HG02798 (cell line): ENCODE data around the gene MB21D2.
"Not testable (repeated sequence)": the region's sequence is repeated elsewhere in the genome, so short reads cannot be mapped to it uniquely, and the experiment has no call there.

Experiments used
- ATAC-seq: cut with Tn5 transposase; IDR thresholded peaks from one replicate; pipeline ENCODE4 v1.9.1; 2021; ENCODE audit warnings: mild to moderate bottlenecking; ENCODE audit not compliant: unreplicated experiment, poor library complexity

The MB21D2 gene

DNA sequence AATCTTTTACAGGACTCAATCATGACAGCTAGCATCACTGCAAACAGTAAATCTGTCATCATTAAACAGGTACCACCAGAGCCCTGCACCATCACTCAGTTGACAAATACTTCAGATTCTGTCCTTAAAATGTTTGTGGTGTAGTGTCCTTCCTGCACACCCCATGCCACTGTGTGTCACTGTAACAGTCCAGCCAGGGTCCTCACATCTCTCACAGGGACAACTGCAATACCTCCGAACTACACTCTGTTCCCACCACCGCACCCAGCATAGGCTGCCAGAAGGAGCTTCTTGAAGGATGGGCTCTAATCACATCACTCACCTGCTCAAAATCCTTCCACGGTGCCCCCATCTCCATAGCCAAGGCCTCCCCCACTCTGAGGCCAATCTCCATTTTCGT lies 100.2 kb downstream of the MB21D2 start:
- ATAC-seq, result no peak

DNA sequence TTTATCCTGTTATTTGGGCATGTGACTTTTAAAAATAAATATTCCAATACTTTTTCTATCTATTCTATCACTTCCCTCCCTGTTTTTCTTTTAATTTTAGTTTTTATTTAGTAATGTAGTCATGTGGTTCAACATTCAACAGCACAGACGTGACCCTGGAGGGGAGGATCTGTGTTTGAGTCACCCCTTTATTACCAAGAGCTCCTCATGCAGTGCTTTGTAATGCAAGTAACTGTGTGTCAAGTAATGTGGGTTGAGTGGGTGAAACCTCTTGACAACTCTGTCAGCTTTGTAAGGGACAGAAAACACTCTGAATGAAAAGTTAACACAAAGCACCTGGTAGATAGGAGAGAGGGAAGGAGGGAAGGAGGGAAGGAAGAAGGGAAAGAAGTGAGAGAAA lies 100.6 kb downstream of the MB21D2 start:
- peak; percentile 56 for ATAC-seq

DNA sequence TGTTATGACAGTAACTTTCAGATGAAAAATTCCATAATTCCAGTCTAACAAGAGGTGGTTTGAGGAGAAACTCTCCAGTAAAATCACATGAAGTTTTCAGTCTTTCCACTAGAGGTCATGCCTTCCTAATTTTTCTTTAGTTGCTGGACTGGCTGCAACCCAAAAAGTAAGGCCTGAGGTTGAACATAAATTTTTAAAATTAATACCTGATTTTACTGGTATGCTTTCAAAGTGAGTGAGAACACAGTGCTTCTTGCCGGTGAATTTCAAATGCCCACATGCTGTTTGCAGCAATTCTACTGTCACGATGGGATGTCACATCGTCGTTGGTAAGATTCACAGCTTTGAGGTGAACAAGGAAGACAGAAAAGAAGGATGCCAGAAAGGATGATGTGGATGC lies 101.3 kb downstream of the MB21D2 start:
- no peak for ATAC-seq

DNA sequence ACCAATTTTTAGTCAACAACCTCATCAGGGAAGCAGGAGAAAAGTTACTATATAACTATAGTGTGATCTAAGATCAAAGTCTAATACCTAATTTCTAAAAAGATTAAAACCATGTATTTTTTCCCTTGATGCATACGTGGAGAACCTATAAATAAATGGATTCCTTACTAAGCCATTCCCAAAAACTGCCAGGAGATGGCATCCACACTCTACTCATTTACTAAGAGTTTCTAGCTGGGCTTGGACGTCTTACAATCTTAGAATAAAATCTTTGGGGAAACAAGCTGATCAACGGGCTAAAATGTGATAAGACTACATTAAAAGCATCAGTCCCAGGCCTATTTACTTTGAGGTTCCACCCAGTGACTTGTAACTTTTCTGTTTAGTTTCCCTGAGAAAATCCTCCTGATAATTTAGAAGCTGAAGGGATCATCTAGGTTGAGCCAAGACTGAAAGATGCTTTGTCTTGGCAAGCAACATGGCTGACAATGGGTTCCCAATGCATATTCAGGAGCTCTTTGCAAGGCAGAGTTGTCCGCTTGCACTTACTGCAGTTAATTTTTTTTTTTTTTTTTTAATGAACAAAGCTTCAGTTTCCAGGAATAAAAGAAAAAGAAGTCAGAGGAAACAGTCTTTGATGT lies 104.8 kb downstream of the MB21D2 start:
- no peak for ATAC-seq

DNA sequence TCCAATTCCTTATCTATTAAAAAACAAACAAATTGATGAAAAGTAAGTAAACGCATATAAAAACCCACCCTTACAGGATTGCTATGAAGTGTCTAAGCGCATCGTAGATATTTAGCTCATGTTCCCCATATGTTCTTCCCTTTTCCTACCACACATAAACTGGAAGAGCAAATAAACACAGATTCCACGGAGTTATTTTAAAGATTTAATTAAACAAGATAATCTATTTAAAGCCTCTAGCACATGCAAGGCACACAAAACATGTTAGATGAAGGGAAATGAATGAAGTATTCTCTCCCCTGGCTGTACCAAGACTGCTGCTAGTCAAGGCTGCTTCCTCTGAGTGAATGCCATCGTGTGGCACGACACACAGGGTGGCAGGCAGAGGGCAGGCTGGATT lies 111.9 kb downstream of the MB21D2 start:
- no peak for ATAC-seq

DNA sequence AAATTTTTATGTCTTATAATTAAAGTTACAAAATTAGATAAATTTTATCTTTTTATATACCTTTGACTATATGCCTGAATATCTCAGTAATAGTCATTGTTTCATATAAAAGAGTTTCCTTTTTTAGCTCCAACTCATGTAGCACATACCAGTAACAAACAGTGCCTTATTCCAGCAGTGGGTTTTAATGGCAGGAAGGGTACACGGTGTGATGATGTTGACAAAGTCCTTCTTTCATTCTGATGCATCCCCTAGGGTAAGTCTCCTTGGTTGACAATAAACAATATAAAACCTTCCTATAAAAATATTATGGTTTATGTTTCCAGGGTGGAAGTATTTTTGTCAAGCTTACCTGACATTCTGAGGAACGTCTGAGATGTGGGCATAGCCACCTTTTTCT lies 113.2 kb downstream of the MB21D2 start:
- no peak for ATAC-seq

DNA sequence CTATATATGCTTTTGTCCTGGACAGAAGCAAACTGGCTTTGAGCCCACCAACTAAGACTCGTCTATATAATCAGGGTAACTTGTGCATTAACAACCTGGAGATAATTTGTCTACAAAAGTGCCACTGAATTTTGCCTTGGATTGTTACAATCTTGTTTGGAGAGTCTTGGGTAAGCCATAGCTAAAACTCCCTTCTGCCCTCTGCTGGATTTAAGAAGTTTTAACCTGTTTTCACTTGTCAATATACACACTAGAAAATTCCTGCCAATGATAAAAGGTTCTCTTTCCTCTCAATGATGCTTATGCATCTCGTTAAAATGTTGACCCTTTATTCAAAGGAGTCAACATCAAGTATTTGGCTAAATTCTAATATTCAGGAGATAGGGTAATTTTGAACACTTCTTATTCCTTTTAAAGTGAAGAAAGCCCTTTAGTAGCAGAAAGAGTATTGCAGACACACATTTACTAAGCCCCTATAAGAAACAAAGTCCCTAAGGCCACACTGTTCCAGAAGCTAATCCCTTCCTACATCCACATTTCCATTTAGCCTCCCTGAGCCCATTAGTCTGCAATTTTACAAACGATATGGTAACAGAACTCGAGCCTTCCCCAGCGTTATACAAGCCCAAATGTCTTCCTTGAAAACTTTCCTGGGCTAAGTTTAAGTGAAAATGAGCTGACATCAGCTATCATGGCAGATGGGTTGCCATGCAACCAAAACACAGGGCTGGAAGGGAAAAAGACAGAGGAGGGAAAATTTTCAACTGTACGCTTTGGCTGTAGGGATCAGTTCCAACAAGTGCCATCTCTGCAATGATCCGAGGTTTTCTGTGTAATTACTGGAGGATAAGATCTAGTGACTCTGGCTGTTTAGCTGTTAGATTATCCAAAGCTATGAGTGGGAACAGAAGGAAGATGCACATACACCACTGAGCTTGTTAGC lies 114.4 kb downstream of the MB21D2 start:
- peak; percentile 70 for ATAC-seq

DNA sequence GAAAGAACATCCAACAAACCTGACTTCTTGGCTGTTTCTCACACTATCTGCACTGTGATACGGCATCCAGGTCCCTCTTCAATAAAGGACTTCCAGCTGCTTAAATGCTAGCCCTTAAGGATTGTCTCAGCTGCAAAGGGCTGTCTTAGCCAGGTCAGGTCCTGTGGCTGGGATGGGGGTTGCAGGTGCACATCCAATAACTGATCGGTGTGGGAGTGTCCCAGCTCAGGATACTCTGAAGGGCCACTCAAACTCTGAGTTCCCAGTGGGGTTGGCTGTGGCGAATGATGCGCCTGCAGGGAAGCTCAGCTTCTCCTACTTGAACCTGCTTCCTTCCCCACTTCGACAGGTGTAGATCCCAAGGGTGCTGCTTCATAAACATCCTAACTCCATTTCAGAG lies 115.7 kb downstream of the MB21D2 start:
- no peak for ATAC-seq

DNA sequence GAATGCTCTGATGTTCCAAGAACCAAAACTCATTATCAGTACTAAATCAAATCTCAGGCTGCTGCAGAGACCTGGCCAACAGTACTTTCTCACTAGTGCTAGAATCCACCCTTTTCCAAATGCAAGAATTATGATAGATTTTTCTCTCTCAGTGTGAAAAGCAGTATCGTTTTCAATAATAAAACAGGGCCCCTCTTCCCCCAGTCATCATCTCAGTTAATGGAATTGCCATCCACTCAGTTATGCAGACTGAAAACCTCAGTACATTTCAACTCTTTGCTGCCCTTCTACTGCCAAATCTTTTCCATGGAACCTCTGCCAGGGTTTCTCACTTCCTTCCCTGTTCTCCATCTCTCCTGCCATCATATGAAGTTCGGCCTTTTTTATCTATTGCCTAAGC lies 117.9 kb downstream of the MB21D2 start:
- ATAC-seq, result no peak

DNA sequence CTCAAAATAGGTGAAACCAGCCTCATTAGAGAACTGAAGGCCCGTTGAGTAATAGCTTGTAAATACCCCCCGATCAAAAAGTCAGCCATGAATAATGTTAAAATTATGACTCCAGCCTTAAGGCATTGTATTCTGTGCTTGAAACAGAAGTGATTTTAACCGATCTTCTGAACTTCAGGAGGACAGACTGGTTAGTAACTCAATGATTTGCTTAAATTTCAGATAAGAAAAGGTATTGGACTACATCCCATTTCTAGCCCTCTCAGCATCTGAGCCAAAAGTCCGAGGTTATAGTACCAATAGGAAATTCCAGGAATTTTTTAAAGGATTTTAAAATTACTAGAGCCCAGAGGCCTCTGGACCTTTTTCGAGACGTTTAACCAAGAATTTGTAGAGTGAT lies 122.6 kb downstream of the MB21D2 start:
- no peak for ATAC-seq

DNA sequence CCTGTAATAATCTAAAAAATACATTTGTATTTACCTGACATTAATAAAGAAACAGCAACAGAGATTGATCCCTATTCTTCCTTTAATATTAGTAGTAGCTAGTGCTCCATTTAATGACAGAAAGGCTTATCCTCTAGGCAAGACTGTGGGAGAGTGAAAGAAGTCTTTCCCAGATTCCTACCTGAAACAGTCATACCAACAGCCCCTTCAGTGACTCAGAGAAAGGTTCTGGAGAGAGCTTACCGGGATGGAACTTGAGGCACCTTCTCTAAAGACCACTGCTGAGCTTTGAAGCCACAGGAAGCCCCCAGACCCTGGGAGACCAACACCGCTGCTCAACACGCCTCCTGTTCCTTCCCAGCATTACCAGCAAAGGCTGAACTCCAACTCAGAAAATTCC lies 123.4 kb downstream of the MB21D2 start:
- ATAC-seq, result no peak

DNA sequence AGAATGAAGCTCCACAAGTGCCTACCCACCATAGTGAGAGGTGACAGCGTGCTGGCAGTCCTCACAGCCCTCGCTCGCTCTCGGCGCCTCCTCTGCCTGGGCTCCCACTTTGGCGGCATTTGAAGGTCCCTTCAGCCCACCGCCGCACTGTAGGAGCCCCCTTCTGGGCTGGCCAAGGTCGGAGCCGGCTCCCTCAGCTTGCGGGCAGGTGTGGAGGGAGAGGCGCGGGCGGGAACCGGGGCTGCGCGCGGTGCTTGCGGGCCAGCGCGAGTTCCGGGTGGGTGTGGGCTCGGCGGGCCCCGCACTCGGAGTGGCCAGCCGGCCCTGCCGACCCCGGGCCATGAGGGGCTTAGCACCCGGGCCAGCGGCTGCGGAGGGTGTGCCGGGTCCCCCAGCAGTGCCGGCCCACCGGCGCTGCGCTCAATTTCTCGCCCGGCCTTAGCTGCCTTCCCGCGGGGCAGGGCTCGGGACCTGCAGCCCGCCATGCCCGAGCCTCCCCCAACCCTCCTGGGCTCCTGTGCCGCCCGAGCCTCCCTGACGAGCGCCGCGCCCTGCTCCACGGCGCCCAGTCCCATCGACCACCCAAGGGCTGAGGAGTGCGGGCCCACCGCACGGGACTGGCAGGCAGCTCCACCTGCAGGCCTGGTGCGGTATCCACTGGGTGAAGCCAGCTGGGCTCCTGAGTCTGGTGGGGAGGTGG lies 128.7 kb downstream of the MB21D2 start:
- ATAC-seq, result not testable (repeated sequence)

DNA sequence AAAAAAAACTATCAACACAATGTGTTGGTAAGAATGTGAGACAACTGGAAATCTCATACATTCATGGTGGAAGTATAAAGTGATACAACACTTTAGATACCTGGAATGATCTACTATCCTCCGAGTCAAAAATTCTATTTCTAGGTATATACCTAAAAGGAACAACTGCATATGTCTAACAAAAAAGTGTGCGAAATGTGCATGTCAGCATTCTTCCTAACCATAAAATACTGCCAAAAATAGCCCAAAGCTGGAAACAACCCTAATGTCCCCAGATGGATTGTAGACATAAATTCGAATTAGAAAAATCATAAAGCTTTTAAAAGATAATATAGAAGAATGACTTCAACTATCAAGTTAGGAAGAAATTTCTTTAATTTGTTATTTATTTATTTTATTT lies 139.1 kb downstream of the MB21D2 start:
- ATAC-seq, result no peak

DNA sequence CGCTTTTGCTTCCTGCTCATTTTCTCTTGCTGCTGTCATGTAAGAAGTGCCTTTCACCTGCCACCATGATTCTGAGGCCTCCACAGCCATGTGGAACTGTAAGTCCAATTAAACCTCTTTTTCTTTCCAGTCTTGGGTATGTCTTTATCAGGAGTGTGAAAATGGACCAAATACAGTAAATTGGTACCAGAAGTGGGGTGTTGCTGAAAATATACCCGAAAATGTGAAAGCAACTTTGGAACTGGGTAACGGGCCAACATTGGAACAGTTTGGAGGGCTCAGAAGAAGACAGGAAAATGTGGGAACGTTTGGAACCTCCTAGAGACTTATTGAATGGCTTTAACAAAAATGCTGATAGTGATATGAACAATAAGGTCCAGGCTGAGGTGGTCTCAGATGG lies 143.3 kb downstream of the MB21D2 start:
- ATAC-seq, result not testable (repeated sequence)

DNA sequence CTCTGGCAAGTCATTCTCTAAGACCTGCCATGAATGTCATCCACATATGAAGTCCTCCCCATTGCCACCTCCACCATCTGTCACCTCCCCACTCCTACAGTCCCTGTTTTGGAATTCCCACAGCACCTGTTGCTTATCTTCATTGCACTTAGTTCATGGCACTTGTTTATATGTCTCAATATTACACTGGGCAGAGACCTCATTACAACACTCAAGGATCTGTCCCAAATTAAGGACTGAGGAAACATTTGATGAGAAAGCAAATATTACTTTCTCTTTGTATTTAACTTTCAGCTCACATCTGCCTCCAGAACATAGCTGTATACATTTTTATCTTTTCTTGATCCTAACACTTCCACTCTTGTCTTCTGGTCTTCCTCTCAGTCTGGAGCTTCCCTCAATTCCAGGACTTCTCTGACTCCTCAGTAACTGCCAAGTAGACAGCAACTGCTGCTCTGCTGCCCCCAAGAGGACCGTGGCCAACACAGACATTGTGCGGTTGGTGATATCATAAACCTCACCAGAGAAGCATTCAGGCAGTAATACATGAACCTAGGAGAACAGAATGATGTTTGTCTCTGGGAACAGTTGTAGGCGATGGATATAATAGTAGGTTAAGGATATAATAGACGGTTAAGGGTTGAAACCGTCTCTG lies 145.3 kb downstream of the MB21D2 start:
- ATAC-seq, result no peak

DNA sequence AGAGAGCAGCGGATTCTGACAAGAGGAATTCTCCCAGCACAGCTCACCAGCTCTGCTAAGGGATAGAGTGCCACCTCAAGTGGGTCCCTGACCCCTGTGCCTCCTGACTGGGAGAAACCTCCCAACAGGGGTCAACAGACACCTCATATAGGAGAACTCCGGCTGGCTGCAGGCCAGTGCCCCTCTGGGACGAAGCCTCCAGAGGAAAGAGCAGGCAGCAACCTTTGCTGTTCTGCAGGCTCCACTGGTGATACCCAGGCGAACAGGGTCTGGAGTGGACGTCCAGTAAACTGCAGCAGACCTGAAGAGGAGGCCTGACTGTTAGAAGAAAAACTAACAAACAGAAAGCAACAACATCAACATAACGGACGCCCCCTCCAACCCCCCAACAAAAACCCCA lies 159.0 kb downstream of the MB21D2 start:
- no peak for ATAC-seq

DNA sequence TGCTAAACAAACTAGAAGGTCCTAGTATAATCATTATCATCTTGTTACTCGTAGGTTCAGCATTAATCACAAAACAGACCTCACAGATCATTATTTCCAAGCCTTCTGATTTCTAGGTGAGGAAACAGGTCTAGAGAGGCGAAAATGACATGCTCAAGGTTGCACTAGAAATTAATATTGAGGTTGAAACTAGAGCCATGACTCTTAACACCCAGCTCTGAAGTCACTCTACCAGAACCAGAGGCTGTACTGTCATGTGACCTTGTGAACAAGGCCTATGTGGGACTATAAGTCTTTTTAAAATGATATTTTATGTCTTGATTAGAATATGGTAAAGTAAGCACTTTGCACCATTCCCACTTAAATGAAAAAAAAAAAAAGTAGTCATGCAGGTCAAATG lies 166.5 kb downstream of the MB21D2 start:
- no peak for ATAC-seq

DNA sequence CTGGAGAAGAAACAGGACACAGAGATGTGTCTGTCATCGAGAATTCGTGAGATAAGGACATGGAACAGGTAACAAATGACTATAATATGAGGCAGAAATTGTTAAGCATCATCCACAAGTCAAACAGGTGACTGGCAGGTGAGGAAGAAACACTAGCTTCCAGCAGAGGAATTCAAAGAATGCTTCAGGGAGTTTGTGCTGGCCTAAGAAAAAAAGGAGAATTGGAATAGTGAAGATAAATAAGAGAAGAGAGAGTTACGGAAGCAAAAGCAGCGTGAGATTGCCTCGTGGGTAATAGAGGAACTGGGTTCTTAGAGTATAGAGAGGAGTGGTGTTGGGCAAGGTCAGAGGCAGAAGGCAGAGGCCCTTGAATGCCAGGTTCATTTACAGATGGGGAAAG lies 167.5 kb downstream of the MB21D2 start:
- no peak for ATAC-seq

DNA sequence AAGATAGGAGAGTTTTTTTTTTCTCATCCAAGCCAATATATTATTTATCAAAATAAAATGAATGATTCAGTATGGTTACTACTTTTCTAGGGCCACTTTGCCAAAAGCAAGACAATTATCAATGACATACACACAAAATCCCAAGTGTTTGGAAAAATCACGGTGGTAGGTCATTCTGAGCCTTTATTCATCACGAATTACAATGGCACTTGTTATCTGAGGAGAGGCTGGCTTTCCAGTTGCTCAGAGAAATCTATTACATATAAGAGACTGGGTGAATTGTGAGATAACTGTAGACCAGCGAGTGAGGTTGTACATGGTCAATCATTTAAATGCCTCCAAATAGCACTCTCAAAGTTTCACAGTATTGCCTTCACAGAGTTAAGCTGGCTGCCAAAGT lies 169.9 kb downstream of the MB21D2 start:
- ATAC-seq, result no peak

DNA sequence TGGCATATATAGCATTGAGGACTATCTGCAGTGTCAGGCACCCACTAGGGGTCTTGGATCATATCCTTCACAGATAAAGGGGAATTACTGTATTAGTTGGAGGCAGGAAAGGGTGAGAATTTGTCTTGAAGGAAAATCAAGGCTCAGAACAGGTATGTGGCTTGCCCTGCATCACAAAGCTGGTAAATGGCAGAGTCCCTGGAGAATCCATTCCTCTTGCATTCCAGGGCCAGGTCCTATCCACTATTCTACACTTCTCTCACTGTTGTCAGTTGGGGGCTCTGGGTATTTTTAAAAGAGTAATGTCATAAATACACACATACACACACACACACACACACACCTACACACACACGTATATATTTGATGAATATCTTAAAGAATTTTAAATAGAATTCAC lies 170.5 kb downstream of the MB21D2 start:
- no peak for ATAC-seq
